Measurements from ENCODE around the gene UROS. TPM values are rescaled to one million over a fixed set of nuclear protein-coding genes. Genes with fewer than 3 reads are reported as not detected.

Gene UROS
- total RNA-seq, 1 experiment from 2014 or later, result 48.7 TPM

- ChIA-PET CTCF (no interaction called here), POLR2A (no interaction called here)
- H3K4me1 Mint-ChIP-seq, result no peaks in the 10 kb centered on the region
- H3K36me3 Mint-ChIP-seq, result peaks cover 81% of the 10 kb centered on the region
- no peak overlapping the region for H3K4me3 Mint-ChIP-seq
- no peaks in the 10 kb centered on the region for H3K27me3 Mint-ChIP-seq (ENCODE audit: low read depth)
- no peaks in the 10 kb centered on the region for H3K9me3 Mint-ChIP-seq
- TF ChIP-seq JUN (CRISPR knock-in tag; IDR thresholded peaks at IDR 0.05) (no peak), TEAD1 (CRISPR knock-in tag; IDR thresholded peaks at IDR 0.05) (no peak), CTCF (IDR thresholded peaks at IDR 0.05) (no peak), JAZF1 (CRISPR knock-in tag; IDR thresholded peaks at IDR 0.05) (no peak), ATF2 (CRISPR knock-in tag; IDR thresholded peaks at IDR 0.05; ENCODE audit: borderline replicate concordance, low read depth) (no peak), ZNF121 (CRISPR knock-in tag; IDR thresholded peaks at IDR 0.05) (no peak), ESRRA (CRISPR knock-in tag; IDR thresholded peaks at IDR 0.05; ENCODE audit: borderline replicate concordance) (no peak), PREB (CRISPR knock-in tag; IDR thresholded peaks at IDR 0.05; ENCODE audit: borderline replicate concordance) (no peak), ZNF423 (CRISPR knock-in tag; IDR thresholded peaks at IDR 0.05) (no peak)
- TF ChIP-seq, protein P1, sequence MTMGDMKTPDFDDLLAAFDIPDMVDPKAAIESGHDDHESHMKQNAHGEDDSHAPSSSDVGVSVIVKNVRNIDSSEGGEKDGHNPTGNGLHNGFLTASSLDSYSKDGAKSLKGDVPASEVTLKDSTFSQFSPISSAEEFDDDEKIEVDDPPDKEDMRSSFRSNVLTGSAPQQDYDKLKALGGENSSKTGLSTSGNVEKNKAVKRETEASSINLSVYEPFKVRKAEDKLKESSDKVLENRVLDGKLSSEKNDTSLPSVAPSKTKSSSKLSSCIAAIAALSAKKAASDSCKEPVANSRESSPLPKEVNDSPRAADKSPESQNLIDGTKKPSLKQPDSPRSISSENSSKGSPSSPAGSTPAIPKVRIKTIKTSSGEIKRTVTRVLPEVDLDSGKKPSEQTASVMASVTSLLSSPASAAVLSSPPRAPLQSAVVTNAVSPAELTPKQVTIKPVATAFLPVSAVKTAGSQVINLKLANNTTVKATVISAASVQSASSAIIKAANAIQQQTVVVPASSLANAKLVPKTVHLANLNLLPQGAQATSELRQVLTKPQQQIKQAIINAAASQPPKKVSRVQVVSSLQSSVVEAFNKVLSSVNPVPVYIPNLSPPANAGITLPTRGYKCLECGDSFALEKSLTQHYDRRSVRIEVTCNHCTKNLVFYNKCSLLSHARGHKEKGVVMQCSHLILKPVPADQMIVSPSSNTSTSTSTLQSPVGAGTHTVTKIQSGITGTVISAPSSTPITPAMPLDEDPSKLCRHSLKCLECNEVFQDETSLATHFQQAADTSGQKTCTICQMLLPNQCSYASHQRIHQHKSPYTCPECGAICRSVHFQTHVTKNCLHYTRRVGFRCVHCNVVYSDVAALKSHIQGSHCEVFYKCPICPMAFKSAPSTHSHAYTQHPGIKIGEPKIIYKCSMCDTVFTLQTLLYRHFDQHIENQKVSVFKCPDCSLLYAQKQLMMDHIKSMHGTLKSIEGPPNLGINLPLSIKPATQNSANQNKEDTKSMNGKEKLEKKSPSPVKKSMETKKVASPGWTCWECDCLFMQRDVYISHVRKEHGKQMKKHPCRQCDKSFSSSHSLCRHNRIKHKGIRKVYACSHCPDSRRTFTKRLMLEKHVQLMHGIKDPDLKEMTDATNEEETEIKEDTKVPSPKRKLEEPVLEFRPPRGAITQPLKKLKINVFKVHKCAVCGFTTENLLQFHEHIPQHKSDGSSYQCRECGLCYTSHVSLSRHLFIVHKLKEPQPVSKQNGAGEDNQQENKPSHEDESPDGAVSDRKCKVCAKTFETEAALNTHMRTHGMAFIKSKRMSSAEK (CRISPR knock-in tag; IDR thresholded peaks at IDR 0.05; ENCODE audit: borderline replicate concordance), result no peak
- TF ChIP-seq, protein P2, sequence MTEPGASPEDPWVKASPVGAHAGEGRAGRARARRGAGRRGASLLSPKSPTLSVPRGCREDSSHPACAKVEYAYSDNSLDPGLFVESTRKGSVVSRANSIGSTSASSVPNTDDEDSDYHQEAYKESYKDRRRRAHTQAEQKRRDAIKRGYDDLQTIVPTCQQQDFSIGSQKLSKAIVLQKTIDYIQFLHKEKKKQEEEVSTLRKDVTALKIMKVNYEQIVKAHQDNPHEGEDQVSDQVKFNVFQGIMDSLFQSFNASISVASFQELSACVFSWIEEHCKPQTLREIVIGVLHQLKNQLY (CRISPR knock-in tag; IDR thresholded peaks at IDR 0.05), result no peak
- TF ChIP-seq, protein P3, sequence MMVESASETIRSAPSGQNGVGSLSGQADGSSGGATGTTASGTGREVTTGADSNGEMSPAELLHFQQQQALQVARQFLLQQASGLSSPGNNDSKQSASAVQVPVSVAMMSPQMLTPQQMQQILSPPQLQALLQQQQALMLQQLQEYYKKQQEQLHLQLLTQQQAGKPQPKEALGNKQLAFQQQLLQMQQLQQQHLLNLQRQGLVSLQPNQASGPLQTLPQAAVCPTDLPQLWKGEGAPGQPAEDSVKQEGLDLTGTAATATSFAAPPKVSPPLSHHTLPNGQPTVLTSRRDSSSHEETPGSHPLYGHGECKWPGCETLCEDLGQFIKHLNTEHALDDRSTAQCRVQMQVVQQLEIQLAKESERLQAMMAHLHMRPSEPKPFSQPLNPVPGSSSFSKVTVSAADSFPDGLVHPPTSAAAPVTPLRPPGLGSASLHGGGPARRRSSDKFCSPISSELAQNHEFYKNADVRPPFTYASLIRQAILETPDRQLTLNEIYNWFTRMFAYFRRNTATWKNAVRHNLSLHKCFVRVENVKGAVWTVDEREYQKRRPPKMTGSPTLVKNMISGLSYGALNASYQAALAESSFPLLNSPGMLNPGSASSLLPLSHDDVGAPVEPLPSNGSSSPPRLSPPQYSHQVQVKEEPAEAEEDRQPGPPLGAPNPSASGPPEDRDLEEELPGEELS (CRISPR knock-in tag; IDR thresholded peaks at IDR 0.05), result no peak
- H3K27ac Mint-ChIP-seq, result no peak overlapping the region
- DNase-seq (ENCODE audit: low spot score), result no peak
- ATAC-seq, result no peak
These were observed 13.7 kb upstream of the UROS start for GRCh38 chr10:125836746-125837145.

DNA sequence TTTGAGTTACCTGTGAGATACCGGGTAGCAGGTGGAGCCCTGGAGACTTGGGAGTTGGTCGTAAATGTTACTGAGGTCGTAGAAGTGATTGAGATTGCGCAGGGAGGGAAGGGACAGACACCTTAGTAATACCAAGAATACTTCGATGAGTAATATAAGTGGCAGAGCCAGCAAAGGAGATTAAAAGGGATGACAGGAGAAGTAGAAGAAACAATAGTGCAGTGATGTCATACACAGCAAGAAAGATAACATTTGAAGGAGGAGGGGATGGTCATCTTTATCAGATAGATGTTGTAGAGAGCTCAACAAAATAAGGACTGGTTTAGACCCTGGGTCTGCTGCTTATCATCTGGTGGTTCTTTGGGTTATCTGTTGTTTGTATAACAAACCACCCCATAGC is 5.3 kb upstream of the UROS start:
- CTCF ChIA-PET, result no interaction called here
- TF ChIP-seq NR2C2 (CRISPR knock-in tag; IDR thresholded peaks at IDR 0.05) (no peak), ZNF317 (CRISPR knock-in tag; IDR thresholded peaks at IDR 0.05; ENCODE audit: borderline replicate concordance, low read depth) (no peak), ATF1 (CRISPR knock-in tag; IDR thresholded peaks at IDR 0.05) (no peak), GABPB1 (CRISPR knock-in tag; IDR thresholded peaks at IDR 0.05) (no peak), SMAD3 (CRISPR knock-in tag; IDR thresholded peaks at IDR 0.05; ENCODE audit: borderline replicate concordance) (no peak), CREM (CRISPR knock-in tag; IDR thresholded peaks at IDR 0.05) (no peak)
- TF ChIP-seq, protein P4, sequence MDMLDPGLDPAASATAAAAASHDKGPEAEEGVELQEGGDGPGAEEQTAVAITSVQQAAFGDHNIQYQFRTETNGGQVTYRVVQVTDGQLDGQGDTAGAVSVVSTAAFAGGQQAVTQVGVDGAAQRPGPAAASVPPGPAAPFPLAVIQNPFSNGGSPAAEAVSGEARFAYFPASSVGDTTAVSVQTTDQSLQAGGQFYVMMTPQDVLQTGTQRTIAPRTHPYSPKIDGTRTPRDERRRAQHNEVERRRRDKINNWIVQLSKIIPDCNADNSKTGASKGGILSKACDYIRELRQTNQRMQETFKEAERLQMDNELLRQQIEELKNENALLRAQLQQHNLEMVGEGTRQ (CRISPR knock-in tag; IDR thresholded peaks at IDR 0.05), result no peak
- TF ChIP-seq, protein P5, sequence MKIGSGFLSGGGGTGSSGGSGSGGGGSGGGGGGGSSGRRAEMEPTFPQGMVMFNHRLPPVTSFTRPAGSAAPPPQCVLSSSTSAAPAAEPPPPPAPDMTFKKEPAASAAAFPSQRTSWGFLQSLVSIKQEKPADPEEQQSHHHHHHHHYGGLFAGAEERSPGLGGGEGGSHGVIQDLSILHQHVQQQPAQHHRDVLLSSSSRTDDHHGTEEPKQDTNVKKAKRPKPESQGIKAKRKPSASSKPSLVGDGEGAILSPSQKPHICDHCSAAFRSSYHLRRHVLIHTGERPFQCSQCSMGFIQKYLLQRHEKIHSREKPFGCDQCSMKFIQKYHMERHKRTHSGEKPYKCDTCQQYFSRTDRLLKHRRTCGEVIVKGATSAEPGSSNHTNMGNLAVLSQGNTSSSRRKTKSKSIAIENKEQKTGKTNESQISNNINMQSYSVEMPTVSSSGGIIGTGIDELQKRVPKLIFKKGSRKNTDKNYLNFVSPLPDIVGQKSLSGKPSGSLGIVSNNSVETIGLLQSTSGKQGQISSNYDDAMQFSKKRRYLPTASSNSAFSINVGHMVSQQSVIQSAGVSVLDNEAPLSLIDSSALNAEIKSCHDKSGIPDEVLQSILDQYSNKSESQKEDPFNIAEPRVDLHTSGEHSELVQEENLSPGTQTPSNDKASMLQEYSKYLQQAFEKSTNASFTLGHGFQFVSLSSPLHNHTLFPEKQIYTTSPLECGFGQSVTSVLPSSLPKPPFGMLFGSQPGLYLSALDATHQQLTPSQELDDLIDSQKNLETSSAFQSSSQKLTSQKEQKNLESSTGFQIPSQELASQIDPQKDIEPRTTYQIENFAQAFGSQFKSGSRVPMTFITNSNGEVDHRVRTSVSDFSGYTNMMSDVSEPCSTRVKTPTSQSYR (CRISPR knock-in tag; IDR thresholded peaks at IDR 0.05), result no peak

More for the DNA sequence above, 5.3 kb upstream of the UROS start:
- H3K36me3 Mint-ChIP-seq, result peaks cover 71% of the 10 kb centered on the region
- DNase-seq (ENCODE audit: low spot score) (no peak), ATAC-seq (no peak)
- H3K4me3 Mint-ChIP-seq, result no peak overlapping the region
- POLR2A ChIA-PET, result no interaction called here
- no peak overlapping the region for H3K27ac Mint-ChIP-seq
- H3K27me3 Mint-ChIP-seq (ENCODE audit: low read depth), result no peaks in the 10 kb centered on the region
- H3K4me1 Mint-ChIP-seq, result no peaks in the 10 kb centered on the region; the same call in 1 of the 2 replicates
- H3K9me3 Mint-ChIP-seq, result no peaks in the 10 kb centered on the region

Measured in WTC11 (cell line).